NCI-H510A treated with DMSO at 0.1 percent for 48 hours (cell line): Measurements from ENCODE around the gene CDC25A.

ENCODE experiments used
- DNase-seq: peaks from one replicate; lab custom pipeline; 2025; lab: John Stamatoyannopoulos, UW

Gene CDC25A

DNA sequence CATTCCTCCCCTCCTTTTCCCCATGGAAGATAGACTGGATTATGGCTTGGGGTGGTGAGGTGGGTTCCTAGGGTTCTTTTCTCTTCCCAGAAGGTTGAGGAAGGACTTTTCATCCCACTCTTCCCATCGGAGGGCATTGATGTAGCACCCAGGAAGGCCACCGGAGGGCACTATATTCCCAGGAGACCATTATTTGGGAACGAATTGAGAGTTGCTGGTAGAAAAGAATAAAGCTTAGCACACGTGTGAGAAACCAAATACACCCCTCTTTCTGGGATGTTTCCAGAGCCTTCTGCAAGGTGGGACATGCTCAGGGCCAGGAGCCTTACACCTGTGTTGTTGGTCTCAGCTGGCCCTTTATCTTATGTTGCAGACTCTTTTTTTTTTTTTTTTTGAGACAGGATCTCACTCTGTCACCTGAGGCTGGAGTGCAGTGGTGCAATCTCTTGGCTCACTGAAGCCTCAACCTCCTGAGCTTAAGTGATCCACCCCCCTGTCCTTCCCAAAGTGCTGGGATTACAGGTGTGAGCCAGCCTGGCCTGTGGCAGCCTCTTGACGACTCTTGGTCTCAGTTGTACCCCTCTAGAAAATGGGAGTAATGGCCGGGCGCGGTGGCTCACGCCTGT is 6.3 kb upstream of the CDC25A start:
- peak; percentile 61 for DNase-seq

- no peak for DNase-seq
These were observed 2.7 kb upstream of the CDC25A start for GRCh38 chr3:48190911-48191310.

DNA sequence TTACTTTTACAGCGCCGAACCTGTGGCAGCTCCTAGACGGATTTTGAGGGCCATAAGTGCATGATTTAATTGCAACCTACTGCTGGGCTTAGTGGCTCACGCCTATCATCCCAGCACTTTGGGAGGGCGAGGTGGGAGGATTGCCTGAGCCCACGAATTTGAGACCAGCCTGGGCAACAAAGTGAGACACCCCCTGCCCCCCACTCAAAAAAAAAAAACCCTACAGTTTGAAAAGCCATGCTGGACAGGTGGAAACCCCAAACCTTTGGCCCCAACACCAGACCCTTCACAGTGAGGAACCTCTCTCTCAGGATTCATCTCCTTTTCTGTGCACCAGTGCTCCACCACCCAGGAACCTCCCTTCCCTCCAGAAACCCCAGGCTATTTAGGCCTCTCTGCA is 1.1 kb upstream of the CDC25A start:
- DNase-seq, result no peak

DNA sequence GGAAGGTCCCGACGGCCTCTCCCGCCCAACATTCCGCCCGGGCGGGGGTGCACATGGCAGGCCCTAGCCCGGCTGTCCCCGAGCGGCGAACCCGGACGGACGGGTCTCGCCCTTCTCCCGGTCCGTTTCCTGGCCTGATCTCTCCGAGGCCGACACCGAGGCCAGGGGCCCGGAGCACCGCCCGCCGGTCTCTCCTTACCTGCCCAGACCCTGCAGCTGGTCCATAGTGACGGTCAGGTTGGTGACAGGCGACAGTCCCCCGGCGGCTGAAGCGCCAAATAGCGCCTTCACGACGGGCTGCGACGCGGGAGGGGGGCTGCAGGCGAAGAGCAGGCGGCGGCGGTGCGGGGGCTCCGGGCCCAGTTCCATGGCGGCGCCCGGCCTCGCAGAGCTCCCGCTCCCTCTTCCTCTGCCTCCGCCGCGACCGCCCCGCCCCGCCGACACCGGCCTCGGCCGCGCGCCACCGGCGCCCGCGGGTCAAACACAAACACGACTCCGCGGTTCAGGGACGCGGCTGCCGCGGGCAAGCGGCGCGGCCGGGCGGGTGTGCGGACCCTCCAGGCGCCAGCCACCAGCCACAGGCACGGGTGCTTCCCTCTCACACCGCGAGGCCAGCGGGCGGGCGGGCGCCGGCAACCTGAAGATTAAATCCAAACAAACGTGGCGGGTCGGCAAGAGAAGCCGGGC is 495 bp downstream of the CDC25A start:
- DNase-seq, result peak; percentile 22

GRCh38 chr3:48187301-48187578 is 977 bp downstream of the CDC25A start:
- no peak for DNase-seq

GRCh38 chr3:48186631-48187300 is 1.5 kb downstream of the CDC25A start:
- DNase-seq, result no peak

- DNase-seq, result no peak
These were observed 3.1 kb downstream of the CDC25A start for GRCh38 chr3:48185129-48185528.

DNA sequence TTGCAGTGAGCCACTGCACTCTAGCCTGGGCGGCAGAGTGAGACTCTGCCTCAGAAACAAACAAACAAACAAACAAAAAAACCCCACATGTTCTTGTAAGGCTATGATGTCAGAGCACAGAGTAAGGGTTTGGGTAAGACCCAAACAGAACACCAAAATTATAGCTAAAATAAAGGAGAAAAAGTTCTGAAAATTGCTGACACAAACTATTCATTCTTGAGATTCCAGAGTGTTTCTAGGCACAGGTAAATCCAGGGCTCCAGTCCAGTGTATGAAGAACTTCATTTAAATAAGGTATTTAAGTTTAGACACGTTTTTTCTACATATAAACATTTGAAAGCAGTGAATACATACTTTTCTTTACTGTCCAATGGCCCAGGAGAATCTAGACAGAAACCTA is 3.9 kb downstream of the CDC25A start:
- DNase-seq, result no peak

DNA sequence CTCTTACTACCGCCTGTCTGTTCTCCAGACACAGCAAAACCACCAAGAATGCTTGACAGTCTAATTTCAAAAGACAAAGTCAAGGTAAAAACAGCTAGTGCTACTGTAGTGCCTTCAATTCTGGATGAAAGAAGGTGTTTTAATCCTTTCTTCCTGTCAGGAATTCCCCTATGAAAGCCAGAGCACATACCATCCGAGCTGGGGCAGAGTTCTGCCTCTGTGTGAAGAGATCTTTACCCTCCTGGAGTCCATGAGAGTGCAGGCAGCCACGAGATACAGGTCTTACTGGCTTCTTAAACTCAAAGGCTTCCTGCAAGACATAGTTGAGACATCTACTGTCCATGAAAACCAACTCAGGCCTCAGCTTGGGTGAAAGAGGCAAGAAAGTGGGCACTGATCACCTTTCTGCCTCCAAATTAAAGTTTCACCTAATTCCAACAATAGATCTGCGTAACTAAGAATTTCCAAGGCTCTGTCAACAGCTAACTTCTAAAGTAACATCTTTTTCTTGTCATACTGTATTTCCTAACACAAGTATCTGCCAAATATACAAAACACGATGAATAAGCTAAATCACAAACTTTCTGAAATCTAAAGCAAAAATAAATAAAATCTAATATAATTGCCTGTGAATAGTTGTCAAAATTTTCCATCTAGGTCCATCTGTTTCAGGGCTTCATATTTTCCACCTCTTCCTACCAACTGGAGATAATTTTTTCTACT is 7.5 kb downstream of the CDC25A start:
- DNase-seq, result no peak

- DNase-seq, result no peak
These were observed 8.2 kb downstream of the CDC25A start for GRCh38 chr3:48180021-48180420.

DNA sequence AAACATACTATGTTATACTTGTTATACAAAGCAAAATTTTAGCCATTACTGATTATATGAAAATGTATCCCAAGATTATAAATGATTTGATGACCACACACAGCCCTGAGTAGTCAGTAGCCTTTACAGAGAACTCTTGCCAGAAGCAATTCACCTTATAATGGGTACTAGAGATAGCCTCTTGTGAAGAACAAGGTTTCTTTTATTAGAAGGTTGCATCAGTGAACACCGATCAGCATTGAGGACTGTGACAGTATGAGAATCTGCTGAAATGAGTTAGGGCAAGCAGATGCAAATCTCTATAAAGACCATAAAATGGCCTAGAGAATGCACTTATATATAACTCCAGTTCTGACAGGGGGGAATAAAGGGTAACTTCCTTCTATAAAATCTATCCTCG is 10.1 kb downstream of the CDC25A start:
- DNase-seq, result no peak

DNA sequence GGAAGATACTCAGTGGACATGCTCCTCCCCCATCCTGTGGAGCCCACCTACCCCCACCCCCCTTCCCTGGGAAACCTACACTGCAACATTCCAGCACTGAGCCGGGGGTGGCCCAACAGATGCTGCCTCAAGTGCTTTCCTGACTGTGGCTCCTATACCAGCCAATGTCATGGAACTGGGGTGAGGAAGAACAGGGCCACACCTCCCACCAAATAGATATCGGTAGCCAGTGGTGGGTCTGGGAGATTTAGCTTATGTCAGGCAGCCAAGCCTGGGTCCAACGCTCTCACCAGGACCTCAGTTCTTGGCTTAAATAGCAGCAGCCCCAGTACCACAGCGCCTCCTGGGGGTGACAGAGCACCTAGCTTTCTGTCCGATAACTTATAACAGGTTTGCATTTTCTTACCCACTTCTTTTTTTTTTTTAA is 30.3 kb downstream of the CDC25A start:
- no peak for DNase-seq

DNA sequence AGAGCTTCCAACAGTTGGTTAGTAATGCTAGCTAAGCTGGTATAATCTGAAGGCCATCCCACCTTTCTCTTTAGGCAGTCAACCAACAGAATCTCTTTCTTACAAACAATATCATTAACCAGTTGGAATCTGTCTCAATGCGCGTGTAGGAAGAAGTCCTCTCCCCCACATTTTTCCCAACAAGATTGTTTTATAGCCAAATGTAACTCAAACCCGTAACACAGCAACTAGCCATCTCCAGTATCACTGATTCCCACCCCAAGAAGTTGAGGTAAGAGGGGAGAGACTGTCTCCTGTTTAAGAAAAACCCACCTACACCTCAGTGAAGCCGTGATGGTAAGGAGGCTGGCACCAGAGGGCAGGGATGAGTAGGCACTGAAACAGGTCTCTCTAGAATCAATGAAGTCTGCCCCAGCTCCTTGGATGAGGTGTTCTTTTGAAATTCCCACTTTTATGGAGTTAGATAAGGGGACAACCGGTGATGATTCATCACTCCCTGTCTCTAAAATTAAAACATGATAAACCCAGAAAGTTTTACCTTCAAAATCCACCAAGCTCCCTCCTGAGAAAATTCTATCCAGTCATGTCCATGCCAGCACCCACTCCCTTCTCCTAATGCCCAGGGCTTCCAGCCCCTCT is 30.9 kb downstream of the CDC25A start:
- DNase-seq, result no peak

DNA sequence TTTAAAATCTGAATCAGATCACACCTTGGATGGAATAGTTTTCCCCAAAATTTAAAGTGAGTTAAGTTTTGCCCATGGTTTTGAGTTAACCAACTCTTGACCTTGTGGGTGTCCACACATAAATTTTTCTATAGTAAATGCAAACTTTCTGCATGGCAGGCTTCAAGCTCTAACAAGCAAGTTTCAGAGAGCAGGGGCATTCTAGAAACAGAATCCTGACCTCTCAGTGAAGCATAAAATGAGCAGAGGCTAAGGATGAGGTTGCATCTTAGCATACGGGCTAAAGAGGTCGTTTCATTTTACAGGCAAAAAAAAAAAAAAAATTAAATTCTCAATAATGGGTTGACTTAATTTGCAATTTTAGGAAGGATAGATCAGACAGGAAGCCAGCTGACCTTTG is 32.1 kb downstream of the CDC25A start:
- no peak for DNase-seq

DNA sequence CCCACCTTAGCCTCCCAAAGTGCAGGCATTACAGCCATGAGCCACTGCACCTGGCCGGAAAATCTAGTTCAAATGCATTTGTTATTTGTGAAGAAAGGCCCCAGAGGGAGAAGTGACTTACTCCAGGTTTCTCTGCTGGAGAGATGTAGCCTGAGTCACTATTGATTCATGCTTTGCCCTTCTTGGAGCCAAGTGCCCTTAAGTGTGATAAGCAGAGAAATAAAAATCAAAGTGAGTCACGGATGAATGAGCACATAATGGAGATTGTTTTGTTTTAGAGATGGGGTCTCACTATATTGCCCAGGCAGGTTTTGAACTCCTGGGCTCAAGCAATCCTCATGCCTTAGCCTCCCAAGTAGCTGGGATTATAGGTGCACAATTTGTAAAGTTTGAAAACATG is 33.1 kb downstream of the CDC25A start:
- no peak for DNase-seq

DNA sequence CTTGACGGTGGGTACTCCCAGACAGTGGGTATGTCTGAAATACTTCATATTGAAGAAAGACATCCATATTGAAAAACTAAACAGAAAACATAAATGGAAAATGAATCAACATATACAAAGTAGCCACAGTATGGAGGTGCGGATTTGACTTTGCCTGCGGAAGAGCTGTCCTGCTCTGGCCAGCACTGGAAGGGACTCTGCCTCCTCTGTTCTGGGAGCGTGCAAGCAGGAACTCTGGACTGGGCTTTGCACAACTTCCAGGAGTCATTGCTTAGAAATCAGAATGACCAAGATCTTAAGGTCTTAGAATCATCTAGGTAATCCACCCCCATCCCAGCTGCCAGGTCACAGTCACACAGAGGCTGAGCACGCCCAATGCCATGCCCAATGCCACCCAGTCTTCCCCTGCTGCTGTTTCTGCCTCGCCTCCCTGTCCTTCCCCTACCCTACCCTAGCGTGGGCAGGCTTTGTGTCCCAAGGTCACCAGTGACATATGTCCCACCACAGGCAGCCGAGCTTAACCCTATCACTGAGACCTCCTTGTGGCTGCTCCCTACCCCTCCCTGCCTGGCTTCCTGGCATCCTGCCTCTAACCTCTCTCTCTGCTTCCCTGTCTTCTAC is 36.3 kb downstream of the CDC25A start:
- DNase-seq, result no peak

DNA sequence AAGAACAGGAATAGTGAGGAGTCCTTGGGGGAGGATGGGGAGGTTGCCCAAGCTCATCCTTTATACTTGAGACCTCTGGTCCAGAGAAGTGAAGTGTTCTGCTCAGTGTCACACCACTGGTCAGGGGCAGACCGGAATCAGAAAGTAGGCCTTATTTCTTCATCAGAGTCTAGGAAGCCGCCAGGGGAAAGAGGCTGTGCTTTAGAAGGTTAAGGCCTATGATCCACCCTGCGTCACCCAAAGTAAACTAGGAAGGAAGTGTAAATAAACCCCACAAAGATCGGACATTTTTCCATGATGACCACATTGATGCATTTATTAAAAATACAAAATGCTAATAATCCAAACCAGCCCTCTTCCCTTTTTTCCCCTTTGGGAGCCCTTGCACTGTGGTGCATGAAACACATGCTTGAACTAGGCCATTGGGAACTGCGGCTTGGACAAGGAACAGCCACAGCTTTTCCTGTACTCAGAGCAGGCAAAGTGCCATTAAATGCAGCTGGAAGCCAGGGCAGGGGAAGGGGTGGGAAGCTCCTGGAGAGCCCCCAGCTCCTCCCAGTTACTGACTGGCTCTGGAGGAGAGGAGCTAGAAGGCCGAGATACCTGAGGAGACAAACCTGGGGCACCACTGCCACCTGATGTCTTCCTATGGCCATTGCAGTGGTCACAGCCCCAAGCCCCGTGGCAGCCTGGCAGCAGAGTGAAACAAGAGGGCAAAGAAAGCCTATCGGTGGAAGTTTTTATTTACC is 37.0 kb downstream of the CDC25A start:
- DNase-seq, result peak; percentile 79

DNA sequence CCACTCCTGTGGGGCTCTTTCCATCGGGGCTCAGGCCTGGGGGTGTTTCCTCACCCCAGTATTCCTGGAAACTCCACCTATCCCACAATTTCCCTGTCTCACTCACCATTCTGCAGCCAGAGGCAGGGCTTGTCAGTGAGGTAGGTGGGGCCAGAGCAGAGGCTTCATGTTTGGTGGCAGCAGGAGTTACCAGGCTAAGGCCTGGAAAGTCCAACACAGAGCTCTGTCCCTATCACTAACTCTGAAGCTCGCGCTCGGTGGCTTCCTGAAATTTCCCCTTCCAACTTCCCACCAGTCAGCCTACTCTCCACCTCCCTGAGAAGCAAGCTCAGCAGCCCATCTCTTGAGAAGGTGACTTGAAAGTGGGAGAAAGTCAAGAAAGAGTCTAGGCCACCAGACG is 44.2 kb downstream of the CDC25A start:
- DNase-seq, result no peak

DNA sequence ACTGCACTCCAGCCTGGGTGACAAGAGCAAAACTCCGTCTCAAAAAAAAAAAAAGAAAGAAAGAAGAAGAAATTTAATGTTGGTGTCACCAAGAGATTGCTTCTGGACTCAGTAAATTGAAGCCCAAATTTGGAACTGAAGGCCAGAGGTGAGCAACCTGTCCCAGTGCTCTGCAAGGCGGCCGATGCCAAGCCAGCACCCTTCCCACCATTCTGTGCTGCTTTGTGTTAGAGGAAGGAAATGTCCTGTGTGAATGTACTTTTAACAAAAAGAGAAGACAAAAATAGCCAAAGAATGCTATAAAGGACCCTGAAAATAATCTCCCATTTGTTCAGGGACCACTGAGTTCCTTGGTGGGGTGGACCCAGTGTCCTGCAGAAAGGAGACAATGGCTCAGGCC is 44.6 kb downstream of the CDC25A start:
- no peak for DNase-seq

DNA sequence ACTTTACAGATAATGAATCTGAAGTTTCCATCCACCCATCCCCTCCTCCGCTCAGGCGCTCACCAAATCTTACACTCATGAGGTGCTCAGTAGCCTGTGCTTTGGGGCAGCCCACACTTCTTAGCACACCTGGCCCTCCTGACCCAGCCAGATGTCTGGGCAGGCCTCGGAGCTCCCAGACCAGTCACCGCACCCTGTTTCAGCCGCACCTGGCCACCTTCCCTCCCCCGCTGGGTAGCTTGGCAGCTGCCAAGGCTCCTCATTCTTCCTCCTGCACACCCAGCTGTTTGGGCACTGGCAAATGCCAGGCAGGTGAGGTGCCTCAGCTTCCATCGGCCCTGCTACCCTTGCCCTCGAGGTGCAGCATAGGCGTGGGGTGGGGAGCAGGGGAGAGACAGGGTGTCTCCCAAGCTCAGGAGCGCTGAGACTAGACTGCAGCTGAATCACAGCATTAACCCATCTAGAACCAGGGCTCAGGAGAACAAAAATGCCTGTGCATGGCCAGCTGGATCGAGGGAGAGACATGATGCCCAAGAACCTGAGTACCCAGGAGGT is 45.8 kb downstream of the CDC25A start:
- DNase-seq, result no peak

GRCh38 chr3:48141604-48142137 is 46.5 kb downstream of the CDC25A start:
- DNase-seq, result no peak
